ENCODE measurements around the gene SEMA5A.

The SEMA5A gene

DNA sequence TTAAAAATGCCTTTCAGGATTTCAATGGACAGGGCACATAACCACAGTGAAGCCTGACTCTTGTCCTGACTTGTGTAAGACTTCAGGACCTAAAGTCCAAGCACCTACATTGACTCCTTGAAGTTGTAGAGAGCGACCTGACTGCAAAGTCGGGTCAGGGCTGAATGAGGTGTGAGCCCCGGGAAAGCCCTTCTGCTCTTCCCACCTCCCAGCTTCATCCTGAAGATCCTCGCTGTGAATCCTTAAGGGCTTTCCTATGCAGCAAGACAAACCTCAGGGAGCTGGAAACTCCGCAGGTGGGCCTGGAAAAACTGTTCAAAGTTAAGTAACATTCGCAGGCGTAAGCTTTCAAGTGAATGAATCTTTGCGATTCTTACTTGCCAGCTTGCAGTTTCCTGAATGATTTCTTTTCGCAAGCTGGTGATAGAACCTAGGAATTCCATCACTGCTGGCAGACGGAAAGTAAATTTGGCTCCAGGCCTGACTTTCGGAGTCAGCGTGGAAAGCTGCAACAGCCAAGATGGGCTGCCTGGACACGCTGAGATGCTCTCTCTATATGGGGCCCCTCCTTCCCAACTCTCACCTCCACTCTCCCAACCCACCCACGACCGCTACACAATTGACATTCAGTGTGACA, 10.9 kb downstream of the SEMA5A start:
- Histone ChIP-seq H3K79me2 (ENCODE audit: low read length) (no peaks in the 10 kb centered on the region), H3K9me3 (replicated peaks; ENCODE audit: insufficient read depth, low read length) (no peaks in the 10 kb centered on the region), H3K9me2 (replicated peaks; ENCODE audit: insufficient read depth, low read length) (no peaks in the 10 kb centered on the region), H3K4me2 (ENCODE audit: low read depth, low read length) (no peak overlapping the region), H3K36me3 (replicated peaks; ENCODE audit: insufficient read depth, low read length) (no peaks in the 10 kb centered on the region), H3K4me1 (ENCODE audit: low read length) (peaks cover 17% of the 10 kb centered on the region), H2AFZ (ENCODE audit: low read length) (no peak overlapping the region), H3K27ac (ENCODE audit: low read length) (no peak overlapping the region), H3F3A (ENCODE audit: insufficient read depth, low read length) (peaks cover 11% of the 10 kb centered on the region), H3K4me3 (ENCODE audit: low read length) (no peak overlapping the region), H3K9ac (ENCODE audit: low read length) (no peak overlapping the region), H4K20me1 (ENCODE audit: insufficient read depth, low read length) (no peaks in the 10 kb centered on the region), H3K27me3 (replicated peaks; ENCODE audit: insufficient read depth, low read length) (no peaks in the 10 kb centered on the region)
- no peak for DNase-seq
- no peak for TF ChIP-seq CTCF (IDR thresholded peaks at IDR 0.05; ENCODE audit: low read length)
- no peak for TF ChIP-seq EZH2 (optimal IDR thresholded peaks at IDR 0.05; ENCODE audit: low read depth, low read length)
- no peak for TF ChIP-seq EZH2phosphoT487 (IDR thresholded peaks at IDR 0.05; ENCODE audit: low read length)

DNA sequence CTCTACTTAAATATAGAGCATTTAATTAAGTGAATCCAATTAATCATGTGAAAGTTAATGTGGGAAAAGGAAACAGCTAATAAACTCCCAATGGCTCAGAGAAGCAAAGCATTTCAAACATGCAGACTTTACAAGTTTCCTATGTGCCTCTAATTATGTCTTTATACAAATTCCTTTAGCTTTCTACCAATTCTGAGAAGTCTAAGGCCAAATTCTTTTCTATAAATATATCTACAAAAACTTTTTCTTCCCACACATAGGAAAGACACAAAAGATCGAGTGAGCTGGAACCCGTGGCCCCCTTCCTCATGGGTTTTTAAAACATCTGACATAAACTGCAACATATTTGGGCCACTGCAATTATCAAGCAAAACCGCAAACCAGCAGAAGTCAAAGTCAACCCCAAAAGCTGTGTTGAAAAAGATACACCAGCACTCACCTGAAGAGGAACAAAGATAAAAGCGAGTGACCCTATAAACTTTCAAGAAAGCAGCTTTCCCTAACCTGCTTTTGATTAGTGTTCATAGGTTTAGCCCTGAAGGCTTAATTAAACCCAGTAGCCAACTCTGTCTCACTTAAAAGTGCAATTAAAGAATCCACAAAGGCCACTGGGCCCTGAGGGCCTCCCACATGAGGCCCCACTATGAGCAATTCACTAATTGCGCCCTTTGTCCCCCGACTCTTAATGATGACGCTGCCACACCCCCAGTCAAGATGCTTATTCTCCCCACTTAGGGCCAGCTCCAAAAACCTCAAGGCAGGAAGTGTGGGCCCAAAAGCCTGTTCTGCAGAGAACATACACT, 12.1 kb downstream of the SEMA5A start:
- Histone ChIP-seq H3K9me3 (replicated peaks; ENCODE audit: insufficient read depth, low read length) (no peaks in the 10 kb centered on the region), H3K36me3 (replicated peaks; ENCODE audit: insufficient read depth, low read length) (no peaks in the 10 kb centered on the region), H3K9me2 (replicated peaks; ENCODE audit: insufficient read depth, low read length) (no peaks in the 10 kb centered on the region), H4K20me1 (ENCODE audit: insufficient read depth, low read length) (no peaks in the 10 kb centered on the region), H3K27ac (ENCODE audit: low read length) (no peak overlapping the region), H3K27me3 (replicated peaks; ENCODE audit: insufficient read depth, low read length) (no peaks in the 10 kb centered on the region), H3K4me3 (ENCODE audit: low read length) (no peak overlapping the region), H3F3A (ENCODE audit: insufficient read depth, low read length) (peaks cover 21% of the 10 kb centered on the region), H3K9ac (ENCODE audit: low read length) (no peak overlapping the region), H3K79me2 (ENCODE audit: low read length) (no peaks in the 10 kb centered on the region), H2AFZ (ENCODE audit: low read length) (no peak overlapping the region), H3K4me1 (ENCODE audit: low read length) (peaks cover 29% of the 10 kb centered on the region), H3K4me2 (ENCODE audit: low read depth, low read length) (no peak overlapping the region)
- TF ChIP-seq CTCF (IDR thresholded peaks at IDR 0.05; ENCODE audit: low read length), result no peak
- no peak for TF ChIP-seq EZH2 (optimal IDR thresholded peaks at IDR 0.05; ENCODE audit: low read depth, low read length)
- TF ChIP-seq EZH2phosphoT487 (IDR thresholded peaks at IDR 0.05; ENCODE audit: low read length), result no peak
- DNase-seq, result no peak

DNA sequence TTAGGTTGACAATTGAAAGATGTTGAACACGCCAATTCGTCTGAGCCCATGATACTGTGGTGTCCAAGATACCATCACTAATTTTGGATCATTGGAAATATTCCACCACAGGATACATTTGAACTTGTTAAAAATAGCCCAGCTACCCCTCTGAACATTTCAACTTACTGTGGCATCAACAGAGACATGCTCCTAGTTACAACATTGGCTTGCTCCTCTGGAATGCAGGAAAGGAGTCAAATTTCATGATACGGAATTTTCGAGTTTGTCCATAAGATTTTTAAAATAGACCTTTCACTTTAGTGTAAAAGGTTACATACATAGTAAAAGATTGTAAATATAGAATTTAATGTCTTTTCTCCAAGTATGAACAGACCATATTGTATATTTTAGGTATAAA, 12.8 kb downstream of the SEMA5A start:
- H2AFZ ChIP-seq (ENCODE audit: low read length), result no peak overlapping the region
- H3K27me3 ChIP-seq (replicated peaks; ENCODE audit: insufficient read depth, low read length), result no peaks in the 10 kb centered on the region
- H3K4me1 ChIP-seq (ENCODE audit: low read length), result peaks cover 34% of the 10 kb centered on the region
- H3K27ac ChIP-seq (ENCODE audit: low read length), result no peak overlapping the region
- H3K4me2 ChIP-seq (ENCODE audit: low read depth, low read length), result no peak overlapping the region
- no peak for TF ChIP-seq EZH2 (optimal IDR thresholded peaks at IDR 0.05; ENCODE audit: low read depth, low read length)
- TF ChIP-seq CTCF (IDR thresholded peaks at IDR 0.05; ENCODE audit: low read length), result no peak
- TF ChIP-seq EZH2phosphoT487 (IDR thresholded peaks at IDR 0.05; ENCODE audit: low read length), result no peak
- H3K9me3 ChIP-seq (replicated peaks; ENCODE audit: insufficient read depth, low read length), result no peaks in the 10 kb centered on the region
- H3K9ac ChIP-seq (ENCODE audit: low read length), result no peak overlapping the region
- H3K36me3 ChIP-seq (replicated peaks; ENCODE audit: insufficient read depth, low read length), result no peaks in the 10 kb centered on the region
- no peaks in the 10 kb centered on the region for H3K79me2 ChIP-seq (ENCODE audit: low read length)
- H3K9me2 ChIP-seq (replicated peaks; ENCODE audit: insufficient read depth, low read length), result no peaks in the 10 kb centered on the region
- H4K20me1 ChIP-seq (ENCODE audit: insufficient read depth, low read length), result no peaks in the 10 kb centered on the region
- no peak for DNase-seq
- H3F3A ChIP-seq (ENCODE audit: insufficient read depth, low read length), result peaks cover 25% of the 10 kb centered on the region
- no peak overlapping the region for H3K4me3 ChIP-seq (ENCODE audit: low read length)

All from MM.1S (cell line).